Measurements from ENCODE around the gene CA4.

- TF ChIP-seq EP300 (IDR thresholded peaks at IDR 0.05) (no peak), CTCF (IDR thresholded peaks at IDR 0.05) (no peak)
Measured at GRCh38 chr17:60155427-60155814, 5.6 kb downstream of the CA4 start.
